IPS DF 6.9 (cell line): ENCODE results near the gene SNAPC2.
A peak's percentile ranks its signal among the peaks of the same experiment; 100 is the strongest.
"Not testable (repeated sequence)": the region's sequence is repeated elsewhere in the genome, so short reads cannot be mapped to it uniquely, and the experiment has no call there.

Experiments
- DNase-seq: peaks from one replicate; pipeline ENCODE4 v3.0.0-alpha.2; 2013; ENCODE audit warnings: low read depth, low spot score
- H3K27ac ChIP-seq: one replicate; pipeline ENCODE4 v1.5.1; 2013; ENCODE audit warnings: low read length, control low read depth
- H3K27me3 ChIP-seq: 2 replicates; pipeline ENCODE4 v1.6.1; 2013; ENCODE audit warnings: mild to moderate bottlenecking, low read length; ENCODE audit not compliant: control insufficient read depth, insufficient read depth
- H3K36me3 ChIP-seq: 2 replicates; pipeline ENCODE4 v1.6.1; 2013; ENCODE audit warnings: low read length; ENCODE audit not compliant: control insufficient read depth, insufficient read depth
- H3K4me1 ChIP-seq: 2 replicates; pipeline ENCODE4 v1.6.1; 2013; ENCODE audit warnings: low read length; ENCODE audit not compliant: control insufficient read depth, insufficient read depth
- H3K4me3 ChIP-seq: 2 replicates; pipeline ENCODE4 v1.5.1; 2013; ENCODE audit warnings: mild to moderate bottlenecking, low read length
- H3K9me3 ChIP-seq: 2 replicates; pipeline ENCODE4 v1.6.1; 2013; ENCODE audit warnings: low read length, inconsistent platforms; ENCODE audit not compliant: control insufficient read depth, insufficient read depth
- WGBS: extraction: QIAGEN DNeasy Blood & Tissue Kit; methylation state at CpG from one replicate; pipeline ENCODE4 v1.1.7; 2013; ENCODE audit warnings: mixed read lengths, missing lambda C conversion rate; ENCODE audit not compliant: insufficient read length, insufficient coverage; 5-methylcytosine and 5-hydroxymethylcytosine counted together

SNAPC2 gene

DNA sequence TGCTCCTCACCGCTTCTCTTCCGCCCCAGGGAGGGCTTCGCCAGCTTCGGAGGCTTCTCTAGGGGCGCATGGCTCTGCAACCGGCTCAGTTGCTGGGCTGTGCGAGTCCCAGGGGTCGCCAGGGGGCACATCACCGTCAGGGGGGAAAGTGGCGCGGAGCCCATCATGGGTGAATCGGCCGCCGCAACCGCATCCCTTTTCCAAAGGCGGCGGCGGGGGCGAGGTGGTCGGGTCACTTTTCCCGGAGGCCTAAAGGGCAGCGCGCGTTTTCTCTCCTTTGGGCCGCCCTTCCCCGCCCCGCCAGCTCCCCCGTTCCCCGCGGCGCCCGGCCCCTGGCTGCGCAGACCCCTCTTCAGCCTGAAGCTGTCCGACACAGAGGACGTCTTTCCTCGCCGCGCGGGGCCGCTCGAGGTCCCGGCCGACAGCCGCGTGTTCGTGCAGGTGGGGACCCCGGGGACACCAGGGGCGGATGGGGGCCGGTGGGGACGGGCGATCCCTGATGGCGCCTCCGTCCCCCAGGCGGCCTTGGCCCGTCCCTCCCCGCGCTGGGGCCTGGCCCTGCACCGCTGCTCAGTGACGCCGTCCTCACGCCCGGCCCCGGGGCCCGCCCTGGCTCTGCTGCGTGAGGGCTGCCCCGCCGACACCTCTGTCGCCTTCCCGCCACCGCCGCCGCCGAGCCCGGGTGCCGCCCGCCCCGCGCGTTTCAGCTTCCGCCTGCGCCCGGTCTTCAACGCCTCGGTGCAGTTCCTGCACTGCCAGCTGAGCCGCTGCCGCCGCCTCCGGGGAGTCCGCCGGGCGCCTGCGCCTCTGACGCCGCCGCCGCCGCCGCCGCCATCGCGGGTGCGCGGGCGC is 3.8 kb upstream of the SNAPC2 start:
- H3K27me3 ChIP-seq: peaks cover 13% of the 10 kb centered on the region
- H3K9me3 ChIP-seq: no peaks in the 10 kb centered on the region
- no CpG with 5 or more reads among the region's 104 CpGs for WGBS
- H3K36me3 ChIP-seq: peaks cover 13% of the 10 kb centered on the region
- H3K4me1 ChIP-seq: no peaks in the 10 kb centered on the region; the same call in 1 of the 2 replicates
- peak overlapping the region; percentile 55; the same call in 1 of the 2 replicates for H3K4me3 ChIP-seq
- H3K27ac ChIP-seq: no peak overlapping the region
- DNase-seq: no peak

DNA sequence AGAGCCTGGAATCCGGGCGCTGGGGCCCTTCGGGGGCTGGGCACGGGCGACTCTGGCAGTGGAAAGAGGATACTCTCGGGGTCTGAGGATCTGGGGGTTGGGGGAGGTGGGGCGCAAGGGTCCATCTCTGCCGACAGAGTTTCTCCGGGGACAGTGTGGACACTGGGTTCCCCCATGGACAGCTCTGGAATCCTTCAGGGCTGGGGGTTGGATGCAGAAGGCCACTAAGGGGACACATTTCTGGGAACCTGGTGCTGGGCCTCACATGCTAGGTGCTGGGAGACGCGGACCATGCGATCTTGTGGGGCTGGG is 3.2 kb upstream of the SNAPC2 start:
- Histone ChIP-seq H3K36me3 (peaks cover 7% of the 10 kb centered on the region), H3K4me3 (peak overlapping the region; percentile 55; the same call in 1 of the 2 replicates), H3K9me3 (no peaks in the 10 kb centered on the region), H3K27ac (no peak overlapping the region), H3K27me3 (peaks cover 13% of the 10 kb centered on the region), H3K4me1 (no peaks in the 10 kb centered on the region; the same call in 1 of the 2 replicates)
- WGBS: no CpG with 5 or more reads among the region's 12 CpGs
- DNase-seq: no peak

DNA sequence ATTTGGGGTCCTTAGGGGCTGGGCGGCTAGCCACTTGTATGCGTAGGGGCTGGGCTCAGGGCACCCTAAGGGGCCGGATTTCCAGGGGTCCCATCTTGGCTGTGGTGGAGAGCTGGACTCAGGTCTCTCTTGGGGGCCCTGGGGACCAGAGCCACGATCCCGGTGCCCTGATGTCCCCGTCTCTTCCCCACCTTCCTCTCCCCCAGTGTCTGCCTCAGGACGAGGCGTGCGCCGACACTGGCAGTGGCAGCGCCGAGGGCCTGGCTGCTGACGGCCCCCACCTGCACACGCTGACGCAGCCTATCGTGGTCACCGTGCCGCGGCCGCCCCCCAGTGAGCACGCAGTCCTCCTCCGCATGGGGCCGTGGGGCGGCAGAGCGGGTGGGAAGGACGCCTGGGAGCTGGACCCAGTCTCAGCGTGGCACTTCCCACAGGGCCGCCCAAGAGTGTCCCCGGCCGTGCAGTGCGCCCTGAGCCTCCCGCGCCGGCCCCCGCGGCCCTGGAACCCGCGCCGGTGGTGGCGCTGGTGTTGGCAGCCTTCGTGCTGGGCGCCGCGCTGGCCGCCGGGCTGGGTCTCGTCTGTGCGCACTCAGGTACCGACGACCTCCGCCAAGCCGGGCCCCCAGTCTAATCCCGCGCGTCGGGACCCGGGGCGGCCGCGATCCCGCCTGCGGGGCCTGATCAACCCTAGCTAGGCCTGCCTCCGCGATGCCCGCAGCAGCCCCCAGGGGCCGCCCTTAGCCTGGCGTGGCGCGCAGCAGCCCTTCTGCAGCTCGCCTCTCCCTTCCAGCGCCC is 2.7 kb upstream of the SNAPC2 start:
- no CpG with 5 or more reads among the region's 71 CpGs for WGBS
- no peak overlapping the region for H3K27ac ChIP-seq
- no peaks in the 10 kb centered on the region; the same call in 1 of the 2 replicates for H3K4me1 ChIP-seq
- peak overlapping the region; percentile 55; the same call in 1 of the 2 replicates for H3K4me3 ChIP-seq
- no peak for DNase-seq
- peaks cover 13% of the 10 kb centered on the region for H3K27me3 ChIP-seq
- H3K9me3 ChIP-seq: no peaks in the 10 kb centered on the region
- H3K36me3 ChIP-seq: peaks cover 6% of the 10 kb centered on the region; the same call in 1 of the 2 replicates

DNA sequence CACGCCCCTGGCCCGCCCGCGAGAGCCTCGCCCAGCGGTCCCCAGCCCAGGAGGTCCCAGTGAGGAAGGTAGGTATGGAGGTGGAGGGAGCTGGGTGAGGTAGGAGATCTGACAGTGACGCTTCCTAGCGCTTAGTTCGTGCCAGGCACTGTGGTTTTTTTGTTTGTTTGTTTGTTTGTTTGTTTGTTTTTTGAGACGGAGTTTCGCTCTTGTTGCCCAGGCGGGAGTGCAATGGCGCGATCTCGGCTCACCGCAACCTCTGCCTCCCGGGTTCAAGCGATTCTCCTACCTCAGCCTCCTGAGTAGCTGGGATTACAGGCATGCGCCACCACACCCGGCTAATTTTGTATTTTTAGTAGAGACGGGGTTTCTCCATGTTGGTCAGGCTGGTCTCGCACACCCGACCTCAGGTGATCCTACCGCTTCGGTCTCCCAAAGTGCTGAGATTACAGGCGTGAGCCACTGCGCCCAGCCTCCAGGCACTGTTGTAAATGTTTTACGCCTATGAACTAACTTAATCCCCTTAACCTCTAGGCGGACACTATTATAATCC is 2.0 kb upstream of the SNAPC2 start:
- peaks cover 13% of the 10 kb centered on the region for H3K27me3 ChIP-seq
- WGBS: no CpG with 5 or more reads among the region's 29 CpGs
- H3K4me3 ChIP-seq: peak overlapping the region; percentile 55; the same call in 1 of the 2 replicates
- not testable (repeated sequence) for H3K4me1 ChIP-seq, H3K9me3 ChIP-seq, DNase-seq, H3K36me3 ChIP-seq, H3K27ac ChIP-seq

DNA sequence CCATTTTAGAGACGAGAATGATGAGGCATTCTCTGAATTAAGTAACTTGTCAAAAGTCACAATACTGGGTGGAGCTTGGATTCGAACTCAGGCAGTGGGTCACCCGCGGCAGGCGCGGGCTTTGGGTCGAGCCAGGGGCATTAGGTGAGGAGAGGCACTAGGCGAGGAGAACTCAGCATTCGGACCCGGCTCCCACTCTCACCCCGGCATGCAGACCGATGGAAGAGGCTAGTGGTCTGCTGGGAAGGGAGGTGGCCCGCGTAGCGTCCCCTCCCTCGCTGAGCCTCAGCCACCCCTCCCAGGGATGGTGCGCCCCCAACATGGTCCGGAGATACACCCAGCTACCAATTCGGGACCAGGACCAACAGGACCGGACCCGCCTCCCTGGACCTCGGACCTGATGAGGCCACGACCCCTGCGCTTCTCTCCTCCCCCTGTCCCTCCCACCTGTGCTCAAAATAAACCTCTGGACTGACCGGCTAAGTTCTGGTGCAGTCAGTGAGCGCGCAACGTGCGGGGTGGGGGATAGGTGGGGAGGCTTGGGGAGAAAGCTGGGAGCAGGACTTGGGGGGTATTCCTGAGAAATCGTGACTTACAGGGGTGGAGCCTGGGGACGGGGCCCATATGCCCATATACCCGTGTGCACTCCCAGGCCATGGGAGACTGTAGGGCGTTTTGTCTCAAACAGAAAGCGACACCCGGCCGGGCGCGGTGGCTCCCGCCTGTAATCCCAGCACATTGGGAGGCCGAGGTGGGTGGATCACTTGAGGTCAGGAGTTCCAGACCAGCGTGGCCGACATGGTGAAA is 1.3 kb upstream of the SNAPC2 start:
- Histone ChIP-seq H3K27ac (no peak overlapping the region), H3K27me3 (peaks cover 13% of the 10 kb centered on the region), H3K4me3 (no peak overlapping the region), H3K36me3 (0 out of 2 replicates have a peak, but pooled peaks cover 3% of the 10 kb centered on the region), H3K9me3 (no peaks in the 10 kb centered on the region), H3K4me1 (no peaks in the 10 kb centered on the region; the same call in 1 of the 2 replicates)
- DNase-seq: no peak
- WGBS: no CpG with 5 or more reads among the region's 42 CpGs

DNA sequence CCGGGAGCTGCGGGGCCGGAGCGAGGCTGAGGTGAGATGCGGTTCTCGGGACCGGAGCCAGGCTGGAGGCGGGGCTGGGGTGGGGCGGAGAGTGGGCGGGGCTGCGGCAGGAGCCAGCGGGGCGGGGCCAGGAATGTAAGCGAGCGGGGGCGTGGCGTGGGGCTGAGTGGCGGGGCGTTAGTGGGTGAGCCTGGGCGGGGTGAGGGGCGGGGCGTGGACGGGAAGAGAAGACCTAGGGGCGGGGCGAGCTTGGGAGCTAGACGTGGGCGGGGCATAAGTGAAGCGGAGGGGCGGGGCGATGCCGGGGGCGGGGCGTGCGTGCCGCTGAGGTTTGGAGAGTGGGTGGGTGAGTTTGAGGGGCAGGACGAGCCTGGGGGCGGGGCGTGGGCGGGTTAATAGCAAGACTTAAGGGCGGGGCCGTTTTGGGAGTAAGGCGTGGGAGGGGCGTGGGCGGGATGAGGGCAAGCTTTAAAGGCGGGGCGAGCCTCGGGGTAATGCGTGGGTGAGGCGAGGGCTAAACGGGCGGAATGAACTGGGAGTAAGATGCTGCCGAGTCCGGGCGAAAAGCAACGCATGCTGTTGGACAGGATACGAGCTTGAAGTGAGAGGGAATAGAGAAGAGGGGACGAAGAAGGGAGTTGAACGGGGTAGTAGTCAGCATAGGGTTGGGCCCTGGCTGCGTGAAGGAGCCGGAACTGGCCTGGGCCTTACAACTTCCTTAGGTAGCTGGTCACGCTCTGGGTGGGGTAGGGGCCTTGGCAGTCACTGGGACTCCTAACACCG is 572 bp downstream of the SNAPC2 start:
- no peaks in the 10 kb centered on the region for H3K9me3 ChIP-seq
- H3K4me1 ChIP-seq: peaks cover 2% of the 10 kb centered on the region; the same call in 1 of the 2 replicates
- peak overlapping the region; percentile 74 for H3K4me3 ChIP-seq
- no peak for DNase-seq
- H3K27me3 ChIP-seq: peaks cover 8% of the 10 kb centered on the region; the same call in 1 of the 2 replicates
- H3K36me3 ChIP-seq: 0 out of 2 replicates have a peak, but pooled peaks cover 3% of the 10 kb centered on the region
- H3K27ac ChIP-seq: no peak overlapping the region
- no CpG with 5 or more reads among the region's 62 CpGs for WGBS

DNA sequence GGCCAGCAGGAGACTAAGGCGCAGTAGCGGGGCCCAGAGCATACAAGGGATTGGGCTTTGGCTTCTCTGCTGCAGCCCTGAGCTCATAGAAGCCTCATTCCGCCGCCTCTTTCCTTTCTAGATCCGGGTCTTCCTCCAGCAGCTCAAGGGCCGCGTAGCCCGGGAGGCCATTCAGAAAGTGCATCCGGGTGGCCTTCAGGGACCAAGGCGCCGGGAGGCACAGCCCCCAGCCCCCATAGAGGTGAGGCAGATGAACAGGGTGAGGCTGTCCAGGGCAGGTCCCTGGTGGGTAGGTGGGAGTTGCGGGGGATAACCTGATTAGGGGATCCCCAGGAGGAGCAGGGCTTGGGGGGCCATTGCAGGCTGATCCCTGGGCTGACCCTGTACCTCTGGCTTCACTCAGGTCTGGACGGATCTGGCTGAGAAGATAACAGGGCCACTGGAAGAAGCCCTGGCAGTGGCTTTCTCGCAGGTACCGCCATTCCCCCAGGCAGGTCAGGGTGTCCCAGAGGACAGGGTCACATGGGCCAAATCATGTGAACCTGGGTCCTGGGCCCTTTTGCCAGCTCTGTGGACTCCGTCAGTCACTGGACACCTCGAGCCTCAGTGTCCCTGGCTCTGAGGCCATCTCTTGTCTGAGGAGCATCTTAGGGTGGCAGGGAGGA is 1.3 kb downstream of the SNAPC2 start:
- WGBS: no CpG with 5 or more reads among the region's 17 CpGs
- peak overlapping the region; percentile 37; the same call in 1 of the 2 replicates for H3K4me3 ChIP-seq
- 0 out of 2 replicates have a peak, but pooled peaks cover 3% of the 10 kb centered on the region for H3K4me1 ChIP-seq
- H3K27ac ChIP-seq: no peak overlapping the region
- no peak for DNase-seq
- 0 out of 2 replicates have a peak, but pooled peaks cover 3% of the 10 kb centered on the region for H3K36me3 ChIP-seq
- H3K27me3 ChIP-seq: peaks cover 5% of the 10 kb centered on the region; the same call in 1 of the 2 replicates
- no peaks in the 10 kb centered on the region for H3K9me3 ChIP-seq

DNA sequence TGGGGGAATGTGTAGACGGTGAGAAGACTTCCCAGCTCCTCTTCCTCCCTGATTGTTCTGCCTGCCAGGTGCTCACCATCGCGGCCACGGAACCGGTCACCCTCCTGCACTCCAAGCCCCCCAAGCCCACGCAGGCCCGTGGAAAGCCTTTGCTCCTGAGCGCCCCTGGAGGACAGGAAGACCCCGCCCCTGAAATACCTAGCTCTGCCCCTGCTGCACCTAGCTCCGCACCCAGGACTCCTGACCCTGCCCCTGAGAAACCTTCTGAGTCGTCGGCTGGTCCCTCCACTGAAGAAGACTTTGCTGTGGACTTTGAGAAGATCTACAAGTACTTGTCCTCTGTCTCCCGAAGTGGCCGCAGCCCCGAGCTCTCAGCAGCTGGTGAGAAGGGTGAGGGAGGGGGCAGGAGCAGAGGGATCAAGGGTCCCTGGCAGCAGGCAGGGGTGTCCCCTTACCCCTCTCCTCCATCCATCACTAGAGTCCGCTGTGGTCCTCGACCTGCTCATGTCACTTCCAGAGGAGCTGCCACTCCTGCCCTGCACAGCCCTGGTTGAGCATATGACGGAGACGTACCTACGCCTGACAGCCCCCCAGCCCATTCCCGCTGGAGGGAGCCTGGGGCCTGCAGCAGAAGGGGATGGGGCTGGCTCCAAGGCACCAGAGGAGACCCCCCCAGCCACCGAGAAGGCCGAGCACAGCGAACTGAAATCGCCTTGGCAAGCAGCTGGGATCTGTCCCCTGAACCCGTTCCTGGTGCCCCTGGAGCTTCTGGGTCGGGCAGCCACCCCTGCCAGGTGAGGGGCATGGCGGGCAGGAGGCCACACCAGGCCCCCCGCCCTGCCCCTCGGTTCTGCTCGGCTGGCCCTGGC is 2.1 kb downstream of the SNAPC2 start:
- Histone ChIP-seq H3K4me3 (no peak overlapping the region), H3K27ac (no peak overlapping the region), H3K4me1 (0 out of 2 replicates have a peak, but pooled peaks cover 3% of the 10 kb centered on the region), H3K9me3 (no peaks in the 10 kb centered on the region), H3K36me3 (peaks cover 3% of the 10 kb centered on the region; the same call in 1 of the 2 replicates), H3K27me3 (peaks cover 1% of the 10 kb centered on the region; the same call in 1 of the 2 replicates)
- no CpG with 5 or more reads among the region's 31 CpGs for WGBS
- DNase-seq: no peak
